HG03103 (cell line): ENCODE data around the gene LMBRD1.
"Not testable (repeated sequence)": the region's sequence is repeated elsewhere in the genome, so short reads cannot be mapped to it uniquely, and the experiment has no call there.

Experiments
- ATAC-seq: cut with Tn5 transposase; IDR thresholded peaks from one replicate; pipeline ENCODE4 v1.9.1; 2021; ENCODE audit warnings: low read depth; ENCODE audit not compliant: unreplicated experiment

Gene LMBRD1

GRCh38 chr6:69758214-69758613 lies 38.6 kb downstream of the LMBRD1 start:
- ATAC-seq = no peak

- no peak for ATAC-seq
These were observed 39.9 kb downstream of the LMBRD1 start for GRCh38 chr6:69756907-69757306.

GRCh38 chr6:69756366-69756765 lies 40.4 kb downstream of the LMBRD1 start:
- no peak for ATAC-seq

GRCh38 chr6:69735027-69735426 lies 61.8 kb downstream of the LMBRD1 start:
- ATAC-seq = no peak

- peak; percentile 67 for ATAC-seq
These were observed 64.2 kb downstream of the LMBRD1 start for GRCh38 chr6:69732640-69733039.

GRCh38 chr6:69732045-69732444 lies 64.8 kb downstream of the LMBRD1 start:
- no peak for ATAC-seq

GRCh38 chr6:69729870-69730449 lies 66.8 kb downstream of the LMBRD1 start:
- ATAC-seq = no peak

GRCh38 chr6:69722683-69723082 lies 74.1 kb downstream of the LMBRD1 start:
- no peak for ATAC-seq

GRCh38 chr6:69719602-69720193 lies 77.1 kb downstream of the LMBRD1 start:
- peak; percentile 75 for ATAC-seq

- ATAC-seq = no peak
These were observed 90.1 kb downstream of the LMBRD1 start for GRCh38 chr6:69706724-69707123.

- ATAC-seq = no peak
These were observed 90.9 kb downstream of the LMBRD1 start for GRCh38 chr6:69705954-69706353.

- no peak for ATAC-seq
These were observed 91.9 kb downstream of the LMBRD1 start for GRCh38 chr6:69704916-69705315.

GRCh38 chr6:69699655-69700054 lies 97.2 kb downstream of the LMBRD1 start:
- ATAC-seq = no peak

GRCh38 chr6:69696273-69696672 lies 100.5 kb downstream of the LMBRD1 start:
- ATAC-seq = peak; percentile 58

- no peak for ATAC-seq
These were observed 103.0 kb downstream of the LMBRD1 start for GRCh38 chr6:69693762-69694161.

GRCh38 chr6:69690986-69691385 lies 105.8 kb downstream of the LMBRD1 start:
- ATAC-seq = no peak

- no peak for ATAC-seq
These were observed 116.5 kb downstream of the LMBRD1 start for GRCh38 chr6:69680302-69680701.

- ATAC-seq = no peak
These were observed 123.5 kb downstream of the LMBRD1 start for GRCh38 chr6:69673298-69673697.

GRCh38 chr6:69668916-69669315 lies 127.9 kb downstream of the LMBRD1 start:
- ATAC-seq = no peak

- ATAC-seq = not testable (repeated sequence)
These were observed 130.0 kb downstream of the LMBRD1 start for GRCh38 chr6:69666779-69667178.

- ATAC-seq = no peak
These were observed 131.4 kb downstream of the LMBRD1 start for GRCh38 chr6:69665437-69665836.

- no peak for ATAC-seq
These were observed 132.3 kb downstream of the LMBRD1 start for GRCh38 chr6:69664551-69664950.

GRCh38 chr6:69663215-69663614 lies 133.6 kb downstream of the LMBRD1 start:
- ATAC-seq = no peak
